ENCODE measurements around the gene USP34.
A peak's percentile ranks its signal among the peaks of the same experiment; 100 is the strongest.
"Not testable (repeated sequence)": the region's sequence is repeated elsewhere in the genome, so short reads cannot be mapped to it uniquely, and the experiment has no call there.

USP34 gene, protein sequence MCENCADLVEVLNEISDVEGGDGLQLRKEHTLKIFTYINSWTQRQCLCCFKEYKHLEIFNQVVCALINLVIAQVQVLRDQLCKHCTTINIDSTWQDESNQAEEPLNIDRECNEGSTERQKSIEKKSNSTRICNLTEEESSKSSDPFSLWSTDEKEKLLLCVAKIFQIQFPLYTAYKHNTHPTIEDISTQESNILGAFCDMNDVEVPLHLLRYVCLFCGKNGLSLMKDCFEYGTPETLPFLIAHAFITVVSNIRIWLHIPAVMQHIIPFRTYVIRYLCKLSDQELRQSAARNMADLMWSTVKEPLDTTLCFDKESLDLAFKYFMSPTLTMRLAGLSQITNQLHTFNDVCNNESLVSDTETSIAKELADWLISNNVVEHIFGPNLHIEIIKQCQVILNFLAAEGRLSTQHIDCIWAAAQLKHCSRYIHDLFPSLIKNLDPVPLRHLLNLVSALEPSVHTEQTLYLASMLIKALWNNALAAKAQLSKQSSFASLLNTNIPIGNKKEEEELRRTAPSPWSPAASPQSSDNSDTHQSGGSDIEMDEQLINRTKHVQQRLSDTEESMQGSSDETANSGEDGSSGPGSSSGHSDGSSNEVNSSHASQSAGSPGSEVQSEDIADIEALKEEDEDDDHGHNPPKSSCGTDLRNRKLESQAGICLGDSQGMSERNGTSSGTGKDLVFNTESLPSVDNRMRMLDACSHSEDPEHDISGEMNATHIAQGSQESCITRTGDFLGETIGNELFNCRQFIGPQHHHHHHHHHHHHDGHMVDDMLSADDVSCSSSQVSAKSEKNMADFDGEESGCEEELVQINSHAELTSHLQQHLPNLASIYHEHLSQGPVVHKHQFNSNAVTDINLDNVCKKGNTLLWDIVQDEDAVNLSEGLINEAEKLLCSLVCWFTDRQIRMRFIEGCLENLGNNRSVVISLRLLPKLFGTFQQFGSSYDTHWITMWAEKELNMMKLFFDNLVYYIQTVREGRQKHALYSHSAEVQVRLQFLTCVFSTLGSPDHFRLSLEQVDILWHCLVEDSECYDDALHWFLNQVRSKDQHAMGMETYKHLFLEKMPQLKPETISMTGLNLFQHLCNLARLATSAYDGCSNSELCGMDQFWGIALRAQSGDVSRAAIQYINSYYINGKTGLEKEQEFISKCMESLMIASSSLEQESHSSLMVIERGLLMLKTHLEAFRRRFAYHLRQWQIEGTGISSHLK (N-terminal part only)
- 198 to 398 (median 356) reads per million in 3 experiments for total RNA-seq

DNA sequence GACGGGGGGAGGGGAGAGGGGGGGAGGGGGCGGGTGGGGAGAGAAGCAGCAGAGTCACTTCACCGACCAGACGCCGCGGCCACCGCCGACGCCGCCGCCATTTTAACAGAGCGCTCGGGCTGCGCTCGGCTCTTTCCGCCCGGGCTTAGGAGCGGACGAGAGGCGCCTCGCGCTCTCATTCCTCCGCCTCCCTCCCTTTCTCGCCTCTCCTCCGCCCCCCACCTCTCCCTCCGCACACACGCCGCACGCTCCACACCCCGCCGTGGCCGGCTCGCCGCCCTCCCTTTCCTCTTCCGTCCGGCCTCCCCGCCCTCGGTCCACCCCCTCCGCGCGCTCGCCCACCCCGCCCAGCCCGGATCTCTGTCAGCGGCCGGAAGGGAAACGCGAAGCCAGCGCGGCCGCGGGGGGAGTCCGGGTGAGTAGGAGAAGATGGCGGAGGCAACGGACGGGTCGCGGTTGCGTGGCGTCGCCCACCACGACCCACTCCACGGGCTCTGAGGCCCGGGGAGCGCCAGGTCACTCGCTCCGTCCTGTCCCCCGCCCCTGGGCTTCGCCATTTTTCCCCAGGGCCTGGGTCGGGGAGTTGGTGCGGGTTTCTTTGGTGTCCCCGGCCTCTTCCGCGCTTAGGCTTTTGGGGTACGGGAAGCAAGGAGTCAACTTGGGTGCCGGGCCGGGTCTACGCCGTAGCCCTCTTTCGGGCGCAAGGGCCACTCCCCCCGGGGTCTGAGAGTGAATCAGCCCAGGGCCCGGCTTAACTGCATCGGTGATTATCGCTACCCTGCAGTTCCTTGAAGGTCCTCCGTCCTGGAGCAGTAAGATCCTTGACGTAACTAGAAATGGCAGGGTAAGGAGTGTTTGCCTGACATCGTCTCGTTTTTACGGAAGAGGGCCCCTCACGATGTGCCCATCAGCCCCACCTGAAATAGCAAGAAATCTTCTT is at the start of gene USP34:
Gene USP34, minus strand, starts transcription at position 123 of the 940 bp plus-strand sequence. CDS start 395 bp downstream, outside the sequence.
- DNase-seq = peak; percentile 90

DNA sequence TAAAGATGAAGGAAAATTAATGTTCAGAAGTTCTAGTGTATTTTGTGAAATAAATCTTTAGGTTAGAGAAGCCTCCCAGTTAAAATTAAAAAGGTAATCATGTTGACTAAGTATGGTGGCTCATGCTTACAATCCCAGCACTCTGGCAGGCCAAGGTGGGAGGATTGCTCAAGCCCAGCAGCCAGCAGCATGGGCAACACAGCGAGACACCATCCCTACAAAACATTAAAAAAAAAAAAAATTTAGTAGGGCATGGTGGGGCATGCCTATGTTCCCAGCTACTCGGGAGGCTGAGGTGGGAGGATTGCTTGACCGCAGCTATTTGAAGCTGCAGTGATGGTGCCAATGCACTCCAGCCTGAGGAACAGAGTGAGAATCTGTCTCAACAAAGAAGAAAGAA is 49.4 kb upstream of the USP34 start:
- DNase-seq = no peak

DNA sequence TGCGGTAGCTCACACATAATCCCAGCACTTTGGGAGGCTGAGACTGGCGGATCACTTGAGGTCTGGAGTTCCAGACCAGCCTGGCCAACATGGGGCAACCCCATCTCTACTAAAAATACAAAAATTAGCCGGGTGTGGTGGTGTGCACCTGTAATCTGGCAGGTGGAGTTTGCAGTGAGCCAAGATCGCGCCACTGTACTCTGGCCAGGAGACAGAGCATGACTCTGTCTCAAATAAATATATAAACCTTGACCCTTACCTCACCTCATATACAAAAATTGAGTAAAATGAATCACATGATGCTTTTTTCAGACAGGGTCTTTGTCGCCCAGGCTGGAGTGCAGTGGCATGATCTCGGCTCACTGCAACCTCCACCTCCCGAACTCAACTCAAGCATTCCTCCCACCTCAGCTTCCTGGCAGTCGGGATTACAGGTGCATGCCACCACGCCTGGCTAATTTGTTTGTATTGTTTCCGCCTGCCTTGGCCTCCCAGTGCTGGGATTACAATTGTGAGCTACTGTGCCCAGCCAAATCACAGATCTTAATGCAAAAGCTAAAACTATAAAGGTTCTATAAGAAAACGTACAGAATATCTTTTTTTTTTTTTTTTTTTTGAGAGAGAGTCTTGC is 42.0 kb upstream of the USP34 start:
- DNase-seq = no peak

DNA sequence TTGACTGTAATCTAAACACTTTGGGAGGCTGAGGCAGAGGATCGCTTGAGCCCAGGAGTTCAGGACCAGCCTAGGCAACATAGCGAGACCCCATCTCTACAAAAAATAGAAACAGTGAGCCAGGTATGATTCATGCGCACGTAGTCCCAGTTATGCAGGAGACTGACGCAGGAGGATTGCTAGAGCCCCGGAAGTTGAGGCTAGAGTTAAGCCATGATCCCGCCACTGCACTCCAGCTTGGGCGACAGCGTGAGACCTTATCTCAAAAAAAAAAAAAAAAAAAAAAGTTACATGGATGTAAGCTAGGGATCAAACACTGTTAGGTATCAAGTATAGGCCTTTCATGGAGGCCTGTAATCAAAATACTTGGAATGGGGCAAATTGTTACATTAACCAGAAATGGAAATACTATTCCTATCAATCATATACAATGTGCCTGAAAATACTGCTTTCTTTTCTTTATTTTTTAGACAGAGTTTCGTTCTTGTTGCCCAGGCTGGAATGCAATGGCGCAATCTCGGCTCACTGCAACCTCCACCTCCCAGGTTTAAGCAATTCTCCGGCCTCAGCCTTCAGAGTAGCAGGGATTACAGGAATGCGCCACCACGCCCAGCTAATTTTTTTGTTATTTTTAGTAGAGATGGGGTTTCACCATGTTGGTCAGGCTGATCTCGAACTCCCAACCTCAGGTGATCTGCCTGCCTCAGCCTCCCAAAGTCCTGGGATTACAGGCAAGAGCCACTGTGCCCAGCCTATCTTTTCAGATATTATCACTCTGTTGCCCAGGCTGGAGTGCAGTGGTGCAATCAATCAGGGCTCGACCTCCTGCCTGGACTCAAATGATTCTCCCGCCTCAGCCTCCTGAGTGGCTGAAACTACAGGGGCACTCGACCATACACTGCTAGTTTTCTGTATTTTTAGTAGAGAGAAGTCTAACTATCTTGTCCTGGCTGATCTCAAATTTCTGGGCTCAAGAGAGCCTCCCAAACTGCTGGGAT is 40.1 kb upstream of the USP34 start:
- no peak for DNase-seq

DNA sequence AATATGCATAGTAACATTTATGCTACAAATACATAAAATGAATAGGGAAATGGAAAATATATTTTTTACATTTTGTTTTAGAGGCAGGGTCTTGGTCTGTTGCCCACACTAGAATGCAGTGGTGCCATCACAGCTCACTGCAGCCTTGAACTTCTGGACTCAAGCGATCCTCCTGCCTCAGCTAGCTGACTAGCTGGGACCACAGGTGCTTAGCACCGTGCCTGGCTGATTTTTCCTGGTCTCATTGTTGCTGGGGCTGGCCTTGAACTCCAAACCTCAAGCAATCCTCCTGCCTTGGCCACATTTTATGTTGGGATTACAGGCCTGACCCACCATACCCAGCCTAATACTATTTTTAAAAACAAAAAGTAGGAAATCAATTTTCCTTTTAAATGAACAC is 34.1 kb upstream of the USP34 start:
- no peak for DNase-seq

DNA sequence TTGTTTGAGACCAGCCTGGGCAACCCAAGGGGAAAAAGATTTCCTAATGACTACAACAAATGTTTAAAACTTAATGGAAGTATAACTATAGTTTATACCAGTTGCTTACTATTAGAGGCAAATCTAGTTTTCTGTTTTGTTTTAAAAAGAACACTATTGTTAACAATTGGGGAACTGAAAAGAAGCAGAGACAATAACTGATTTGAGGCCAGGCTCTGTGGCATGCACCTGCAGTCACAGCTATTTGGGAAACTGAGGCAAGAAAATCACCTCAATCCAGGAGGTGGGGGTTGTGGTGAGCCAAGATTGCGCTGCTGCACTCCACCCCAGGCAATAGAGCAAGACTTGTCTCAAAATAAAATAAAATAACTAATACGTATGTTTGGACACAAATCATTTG is 28.2 kb upstream of the USP34 start:
- DNase-seq = no peak

DNA sequence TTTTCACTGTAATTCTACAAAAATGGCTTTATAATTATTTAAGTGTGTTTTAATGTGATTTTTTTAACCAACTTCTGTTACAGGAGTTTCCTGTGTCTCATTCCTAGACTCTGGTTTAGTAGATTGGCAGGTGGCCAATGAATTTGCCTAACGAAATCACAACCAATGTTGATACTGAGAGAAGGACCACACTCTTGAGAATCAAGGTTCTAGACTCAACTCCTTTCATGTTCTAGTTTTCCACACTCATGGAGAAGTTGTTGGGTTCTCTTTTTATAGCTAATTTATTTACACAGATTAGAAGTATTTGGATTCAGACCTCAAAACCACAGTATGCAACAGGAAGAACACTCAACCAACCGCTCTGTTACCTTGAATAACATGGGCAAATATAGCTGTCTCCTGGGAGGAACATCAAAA is 22.6 kb upstream of the USP34 start:
- DNase-seq = peak; percentile 15

DNA sequence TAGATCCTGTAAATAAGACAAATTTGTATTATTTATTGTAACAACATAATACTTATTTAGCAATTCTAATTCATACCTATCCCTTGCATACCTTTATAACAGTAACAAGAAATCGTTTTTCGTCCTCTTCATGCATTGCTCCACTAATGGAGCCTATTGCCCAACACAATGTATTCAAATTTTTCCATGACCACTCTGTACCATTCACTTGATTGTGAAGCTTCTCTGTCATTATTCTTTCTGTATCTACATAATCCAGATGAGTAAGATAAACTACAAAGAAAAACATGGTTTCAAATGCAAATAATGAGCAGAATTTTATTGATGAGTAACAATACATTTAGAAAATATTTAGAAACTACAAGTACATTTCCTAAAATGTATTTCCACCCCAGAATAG is 21.6 kb upstream of the USP34 start:
- no peak for DNase-seq

DNA sequence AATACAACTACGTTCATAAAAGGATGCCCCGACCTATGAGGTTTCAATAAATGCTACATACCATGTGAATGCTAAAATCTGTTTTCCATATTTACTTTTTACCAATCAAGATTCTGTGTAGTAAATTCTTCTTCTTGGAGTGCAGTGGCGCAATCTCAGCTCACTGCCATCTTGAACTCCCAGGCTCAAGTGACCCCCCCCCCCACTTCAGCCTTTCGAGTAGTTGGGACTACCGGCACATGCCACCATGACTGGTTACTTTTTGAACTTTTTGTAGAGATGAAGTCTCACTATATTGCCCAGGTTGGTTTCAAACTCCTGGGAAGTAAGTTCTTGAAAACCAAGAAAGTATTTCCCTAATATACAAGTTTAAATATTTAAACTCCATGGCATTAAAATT is 14.4 kb upstream of the USP34 start:
- no peak for DNase-seq

DNA sequence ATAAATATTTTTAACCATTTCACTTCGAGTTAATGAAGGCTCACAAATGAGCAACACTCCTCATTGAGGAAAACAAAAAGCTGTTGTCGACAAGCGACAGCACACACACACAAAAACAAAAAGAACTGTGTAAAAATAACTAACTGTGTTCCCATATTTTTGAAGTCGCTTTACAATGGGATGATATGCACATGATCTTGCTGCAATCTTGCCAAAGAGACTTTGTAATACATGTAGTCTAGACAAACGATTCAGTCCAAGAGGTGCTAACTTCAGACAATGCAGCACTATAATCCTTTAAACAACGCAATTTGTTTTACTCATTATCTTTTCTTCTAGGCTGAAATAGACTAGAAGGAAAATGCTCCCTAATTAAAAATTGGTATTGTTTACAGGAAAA is 7.2 kb upstream of the USP34 start:
- no peak for DNase-seq

DNA sequence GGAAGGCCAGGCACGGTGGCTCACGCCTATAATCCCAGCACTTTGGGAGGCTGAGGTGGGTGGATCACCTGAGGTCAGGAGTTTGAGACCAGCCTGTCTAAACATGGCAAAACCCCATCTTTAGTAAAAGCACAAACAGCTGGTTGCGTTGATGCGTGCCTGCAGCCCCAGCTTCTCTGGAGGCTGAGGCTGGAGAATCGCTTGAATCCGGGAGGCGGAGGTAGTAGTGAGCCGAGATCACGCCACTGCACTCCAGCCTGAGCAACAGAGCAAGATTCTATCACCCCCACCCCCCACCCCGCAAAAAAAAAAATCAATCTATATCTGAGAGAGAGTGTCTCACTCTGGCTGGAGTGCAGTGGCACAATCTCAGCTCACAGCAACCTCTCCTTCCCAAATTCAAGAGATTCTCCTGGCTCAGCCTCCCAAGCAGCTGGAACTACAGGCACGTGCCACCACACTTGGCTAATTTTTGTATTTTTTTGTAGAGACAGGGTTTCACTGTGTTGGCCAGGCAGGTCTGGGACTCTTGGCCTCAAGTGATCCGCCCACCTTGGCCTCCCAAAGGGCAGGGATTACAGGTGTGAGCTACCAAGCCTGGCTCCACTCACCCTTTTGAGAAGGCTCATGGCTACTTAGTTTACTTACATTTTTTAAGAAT is 6.2 kb upstream of the USP34 start:
- not testable (repeated sequence) for DNase-seq

DNA sequence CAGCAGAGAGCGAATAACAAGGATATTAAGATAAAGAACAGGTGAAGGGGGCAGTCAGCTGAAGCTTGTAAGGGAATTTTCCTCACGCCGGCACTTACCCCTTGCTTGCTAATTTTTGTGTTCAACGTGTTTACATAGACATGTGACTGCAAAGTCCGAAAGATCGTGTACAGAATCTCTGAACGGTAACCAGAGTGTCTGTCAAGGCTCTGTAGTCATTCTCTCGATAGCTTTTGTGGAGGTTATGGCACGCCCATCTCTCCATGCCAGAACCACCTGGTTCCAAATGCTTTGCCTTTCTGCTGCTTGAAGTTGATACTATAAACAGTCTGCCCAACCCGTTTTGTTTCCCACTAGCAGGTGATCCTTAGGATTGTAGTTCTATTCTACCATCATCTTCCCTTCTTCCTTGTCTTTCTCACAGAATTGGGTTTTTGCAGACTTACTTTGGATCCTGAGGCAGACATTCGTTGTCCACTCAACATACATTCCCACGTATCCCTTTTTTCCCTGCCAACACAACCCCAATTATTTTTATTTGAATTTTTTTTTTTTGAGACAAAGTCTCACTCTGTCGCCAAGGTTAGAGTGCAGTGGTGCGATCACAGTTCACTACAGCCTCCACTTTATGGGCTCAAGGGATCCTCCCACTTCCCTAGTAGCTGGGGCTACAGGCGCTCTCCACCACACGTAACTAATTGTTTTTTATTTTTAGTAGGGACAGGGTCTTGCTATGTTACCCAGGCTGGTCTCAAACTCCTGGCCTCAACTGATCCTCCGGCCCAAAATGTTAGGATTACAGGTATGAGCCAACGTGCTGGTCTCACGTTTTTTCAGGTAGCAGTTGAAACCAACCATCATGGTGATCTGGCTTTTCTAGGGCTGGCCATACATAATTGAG is 1.3 kb upstream of the USP34 start:
- DNase-seq = no peak

DNA sequence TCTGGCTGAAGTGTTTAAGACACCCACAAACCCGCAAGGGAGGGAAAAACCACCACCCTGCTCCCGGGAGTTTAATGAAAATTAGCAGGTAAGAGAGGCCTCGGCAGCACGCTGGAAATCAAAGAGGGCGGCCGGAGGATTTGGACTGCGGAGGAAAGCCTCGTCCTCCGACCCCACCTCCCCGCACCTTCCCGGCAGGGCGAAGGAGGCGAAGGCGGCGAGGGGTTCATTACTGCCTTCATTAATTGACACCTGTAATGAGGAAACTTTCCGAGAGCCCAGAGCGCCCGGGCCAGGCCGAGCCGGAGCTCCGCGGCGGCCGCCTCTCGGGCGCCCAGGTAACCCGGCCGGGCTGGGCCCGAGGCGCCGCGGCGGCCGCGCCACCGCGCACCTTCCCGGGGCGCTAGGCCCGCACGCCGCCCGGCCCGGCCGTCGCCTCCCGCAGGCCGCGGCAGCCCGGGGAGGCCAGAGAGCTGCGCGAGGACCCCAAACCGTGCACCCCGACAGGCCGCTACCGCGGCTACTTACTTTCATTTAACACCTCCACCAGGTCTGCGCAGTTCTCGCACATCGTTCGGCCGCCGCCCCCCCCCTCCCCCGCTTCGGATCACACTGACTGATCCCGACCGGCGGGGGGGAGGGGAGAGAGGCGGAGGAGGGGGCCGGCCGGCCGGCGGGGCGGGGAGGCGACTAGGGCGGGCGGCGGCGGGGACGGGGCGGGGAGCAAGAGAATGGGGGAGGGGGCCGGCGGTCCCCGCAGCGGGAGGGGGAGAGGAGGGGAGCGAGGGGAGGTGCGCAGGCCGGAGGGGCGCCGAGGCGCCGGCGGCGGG is 550 bp downstream of the USP34 start:
- DNase-seq = peak; percentile 39

DNA sequence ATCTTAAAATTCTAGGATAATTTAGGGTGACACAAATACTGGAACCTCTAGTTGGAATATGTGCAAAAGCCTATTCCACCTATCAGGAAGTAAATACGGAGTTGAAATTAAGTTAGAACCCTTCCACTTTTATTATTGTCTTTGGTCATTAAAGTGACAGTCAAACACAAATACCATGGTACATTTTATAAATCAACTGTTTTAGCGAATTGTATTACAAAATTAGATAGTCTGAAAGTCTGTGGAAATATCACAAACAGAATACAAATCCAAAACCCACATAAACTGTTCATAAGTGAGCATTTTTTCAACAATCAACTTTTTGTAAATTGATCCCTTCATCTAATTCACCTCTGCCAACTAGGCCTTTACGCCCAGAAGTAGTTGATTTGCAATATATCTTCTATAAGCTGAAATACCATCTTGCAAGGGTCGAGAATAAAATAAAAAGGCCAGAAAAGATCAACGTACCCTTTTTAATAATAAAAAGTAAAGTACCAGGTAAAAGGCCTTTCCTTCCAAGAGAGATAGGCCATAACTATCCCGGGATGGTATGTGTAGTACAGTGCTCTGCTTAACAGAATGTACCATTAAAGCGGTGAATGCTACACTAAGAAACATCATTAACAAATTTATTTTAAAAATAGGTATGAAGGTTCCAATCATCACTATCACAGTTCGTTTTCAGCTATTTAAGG is 1.3 kb downstream of the USP34 start:
- no peak for DNase-seq

DNA sequence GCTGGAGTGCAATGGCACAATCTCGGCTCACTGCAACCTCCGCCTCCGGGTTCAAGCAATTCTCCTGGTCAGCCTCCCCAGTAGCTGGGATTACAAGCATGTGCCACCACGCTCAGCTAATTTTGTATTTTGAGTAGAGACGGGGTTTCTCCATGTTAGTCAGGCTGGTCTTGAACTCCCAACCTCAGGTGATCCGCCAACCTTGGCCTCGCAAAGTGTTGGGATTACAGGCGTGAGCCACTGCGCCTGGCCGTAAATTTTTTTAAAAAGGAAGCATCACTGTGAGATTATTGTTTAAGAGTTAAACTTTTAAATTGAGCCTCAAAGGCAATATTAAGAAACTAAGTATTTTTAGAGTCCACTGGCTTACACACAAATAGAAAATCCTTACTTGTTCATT is 2.7 kb downstream of the USP34 start:
- DNase-seq = not testable (repeated sequence)

DNA sequence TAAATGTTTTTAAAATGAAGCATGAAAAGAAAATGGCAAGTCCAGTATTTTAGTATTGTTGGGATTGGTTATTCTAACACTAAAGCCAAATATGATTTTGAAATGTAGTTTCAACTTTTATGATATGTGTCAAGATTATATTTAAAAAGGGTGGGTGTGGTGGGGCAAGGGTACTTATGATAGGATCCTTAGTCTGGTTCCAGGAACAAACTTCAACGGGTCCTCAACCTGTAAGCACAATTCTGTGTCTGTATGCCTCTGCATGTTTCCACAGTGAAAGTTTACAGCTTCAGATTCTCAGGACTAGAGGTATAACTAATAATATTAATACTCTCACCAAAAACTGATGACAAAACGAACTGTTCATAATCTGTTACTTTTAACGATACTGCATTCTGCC is 5.8 kb downstream of the USP34 start:
- DNase-seq = no peak
